GM19372 (cell line): ENCODE measurements around the gene IL23R.

Source experiments
- ATAC-seq: cut with Tn5 transposase; IDR thresholded peaks from one replicate; pipeline ENCODE4 v1.9.1; 2021; ENCODE audit warnings: mild to moderate bottlenecking, low read depth, moderate library complexity; ENCODE audit not compliant: unreplicated experiment

Gene IL23R

DNA sequence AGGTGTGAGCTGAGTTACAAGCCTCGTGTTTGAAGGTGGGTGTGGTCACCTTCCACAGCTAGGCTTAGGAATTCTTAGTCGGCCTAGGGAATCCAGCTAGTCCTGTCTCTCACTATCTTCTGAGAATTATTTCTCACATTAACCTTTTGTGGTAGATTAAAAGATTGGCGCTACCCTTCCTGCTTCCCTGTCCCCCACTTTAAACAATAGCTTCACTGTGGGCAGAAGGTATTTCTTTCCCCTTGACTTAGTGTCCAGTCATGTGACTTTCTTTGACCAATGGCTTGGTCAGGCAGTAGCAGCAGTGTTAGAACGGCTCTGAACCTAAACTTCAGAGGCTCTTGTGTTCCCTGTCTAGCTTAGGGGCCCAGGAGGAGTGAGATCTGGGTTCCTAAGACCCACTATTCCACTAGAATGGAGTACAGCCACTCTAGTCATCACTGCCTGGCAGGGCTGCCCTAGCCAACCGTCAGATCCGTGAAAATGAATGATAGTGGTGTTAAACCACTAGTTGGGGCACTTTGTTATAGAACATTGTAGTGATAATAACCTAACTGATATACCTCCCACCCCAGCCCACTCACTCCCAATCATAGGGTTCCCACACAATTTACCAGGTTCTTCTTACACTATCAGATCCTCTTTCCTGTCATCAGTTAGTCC lies 17.6 kb upstream of the IL23R start:
- peak; percentile 9 for ATAC-seq

DNA sequence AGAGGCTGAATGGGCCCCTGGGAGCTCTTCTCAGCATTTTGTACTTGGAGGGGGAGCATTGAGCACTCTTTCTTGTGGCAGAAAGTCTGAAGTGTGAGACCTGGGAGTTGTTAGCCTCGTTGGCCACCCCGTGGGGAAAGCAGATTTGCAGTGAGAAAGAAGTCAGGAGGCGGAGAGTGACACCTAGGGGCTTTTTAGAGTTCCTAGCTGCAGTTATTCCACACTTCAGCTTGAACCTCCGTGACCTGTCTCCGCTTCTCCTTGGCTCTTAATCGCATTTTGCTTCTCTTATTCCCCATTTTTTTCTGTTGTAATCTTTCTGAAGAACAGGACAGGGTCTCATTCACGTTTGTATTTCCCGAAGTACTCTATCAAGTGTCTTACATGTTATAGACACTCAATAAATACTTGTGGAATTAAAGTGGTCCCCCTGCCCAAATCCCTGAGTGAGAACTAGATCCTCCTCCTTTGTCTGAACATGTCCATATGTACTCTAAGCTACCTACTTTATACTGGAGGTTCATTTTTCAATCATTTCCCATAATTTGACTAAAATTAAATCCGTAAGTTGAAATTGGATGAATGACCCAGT lies 17.0 kb upstream of the IL23R start:
- peak; percentile 84 for ATAC-seq

DNA sequence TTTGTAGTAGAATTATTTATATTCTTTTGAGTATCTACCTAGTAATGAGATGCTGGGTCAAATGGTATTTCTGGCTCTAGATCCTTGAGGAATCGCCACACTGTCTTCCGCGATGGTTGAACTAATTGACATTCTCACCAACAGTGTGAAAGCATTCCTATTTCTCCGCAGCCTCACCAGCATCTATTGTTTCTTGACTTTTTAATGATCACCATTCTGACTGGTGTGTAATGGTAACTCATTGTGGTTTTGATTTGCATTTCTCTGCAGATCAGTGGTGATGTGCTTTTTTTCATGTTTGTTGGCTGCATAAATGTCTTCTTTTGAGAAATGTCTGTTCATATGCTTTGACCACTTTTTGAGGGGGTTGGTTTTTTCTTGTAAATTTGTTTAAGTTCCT lies 15.3 kb upstream of the IL23R start:
- no peak for ATAC-seq

DNA sequence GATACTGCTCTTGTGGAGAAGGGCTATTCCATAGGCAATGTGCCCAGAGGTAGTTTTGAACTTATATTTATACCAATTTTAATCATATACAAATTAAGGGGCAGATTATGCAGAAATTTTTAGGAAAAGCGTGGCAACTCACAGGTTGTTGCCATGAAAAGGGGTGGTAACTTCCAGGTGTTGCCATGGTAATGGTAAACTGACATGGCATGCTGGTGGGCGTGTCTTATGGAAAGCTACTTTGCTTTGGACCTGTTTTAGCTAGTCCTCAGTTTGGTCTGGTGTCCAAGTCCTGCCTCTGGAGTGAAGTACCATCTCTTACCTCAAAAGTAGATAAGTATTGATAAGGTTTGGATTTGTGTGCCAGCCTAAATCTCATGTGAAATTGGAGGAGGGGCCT lies 7.9 kb upstream of the IL23R start:
- ATAC-seq = no peak

DNA sequence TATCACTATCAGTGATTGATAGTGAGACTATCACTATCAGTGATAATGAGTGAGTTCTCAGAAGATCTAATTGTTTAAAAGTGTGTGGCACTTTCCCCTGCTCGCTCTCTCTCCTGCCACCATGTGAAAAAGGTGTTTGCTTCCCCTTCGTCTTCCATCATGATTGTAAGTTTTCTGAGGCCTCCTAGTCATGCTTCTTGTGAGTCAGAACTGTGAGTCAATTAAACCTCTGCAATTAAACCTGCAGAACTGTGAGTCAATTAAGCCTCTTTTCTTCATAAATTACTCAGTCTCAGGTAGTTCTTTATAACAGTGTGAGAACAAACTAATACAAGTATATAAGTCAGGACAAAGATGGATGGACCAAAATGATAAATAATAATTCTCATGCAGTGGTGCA lies 7.0 kb upstream of the IL23R start:
- no peak for ATAC-seq

DNA sequence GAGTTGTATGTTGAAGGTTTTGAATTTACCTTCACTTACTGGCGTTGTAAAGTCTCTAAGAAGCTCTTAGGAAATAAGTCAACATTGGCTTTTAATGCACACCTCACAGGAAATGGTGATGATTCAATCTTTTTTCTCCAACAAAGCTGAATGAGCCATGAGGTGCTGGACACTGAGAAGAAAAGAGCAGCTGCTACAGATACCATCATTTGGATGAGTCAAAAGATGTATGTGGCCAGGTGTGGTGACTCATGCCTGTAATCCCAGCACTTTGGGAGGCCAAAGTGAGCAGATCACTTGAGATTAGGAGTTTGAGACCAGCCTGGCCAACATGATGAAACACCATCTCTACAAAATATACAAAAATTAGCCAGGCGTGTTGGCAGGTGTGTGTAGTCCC lies 3.3 kb upstream of the IL23R start:
- no peak for ATAC-seq

DNA sequence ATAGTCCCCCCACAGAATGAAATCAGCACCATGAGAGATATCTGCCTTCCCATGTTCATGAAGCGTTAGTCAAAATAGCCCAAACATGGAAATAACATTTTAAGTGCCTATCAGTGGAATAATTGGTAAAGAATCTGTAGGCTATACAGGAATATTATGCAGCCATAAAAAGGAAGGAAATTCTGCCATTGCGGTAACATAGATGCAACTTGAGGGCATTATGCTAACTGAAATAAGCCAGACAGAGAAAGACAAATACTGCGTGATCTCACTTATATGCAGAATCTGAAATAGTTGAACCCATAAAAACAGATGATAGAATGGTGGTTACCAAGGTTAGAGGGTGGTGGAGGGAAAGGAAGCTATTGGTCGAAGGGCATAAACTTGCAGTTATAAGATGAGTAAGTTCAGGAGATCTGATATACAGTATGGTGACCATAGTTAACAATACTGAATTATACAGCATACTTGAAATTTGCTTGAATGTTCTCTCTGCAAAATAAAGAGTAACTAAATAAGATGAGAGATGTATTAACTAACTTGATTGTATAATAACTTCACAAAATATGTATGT lies 699 bp upstream of the IL23R start:
- ATAC-seq = no peak

DNA sequence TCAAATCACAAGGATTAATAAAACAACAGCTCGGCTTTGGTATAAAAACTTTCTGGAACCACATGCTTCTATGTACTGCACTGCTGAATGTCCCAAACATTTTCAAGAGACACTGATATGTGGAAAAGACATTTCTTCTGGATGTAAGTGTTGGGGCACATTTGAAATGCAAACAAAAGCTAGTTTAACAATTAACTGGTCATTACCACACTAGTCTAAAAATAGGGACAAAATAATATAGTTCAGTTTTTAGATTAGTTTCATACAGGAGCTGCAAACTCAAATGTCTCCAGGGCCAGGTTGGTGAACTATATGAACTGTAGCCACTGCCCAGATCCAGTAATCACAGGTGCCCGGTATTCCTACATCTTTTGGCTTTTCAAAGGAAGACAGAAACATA lies 3.2 kb downstream of the IL23R start:
- no peak for ATAC-seq

DNA sequence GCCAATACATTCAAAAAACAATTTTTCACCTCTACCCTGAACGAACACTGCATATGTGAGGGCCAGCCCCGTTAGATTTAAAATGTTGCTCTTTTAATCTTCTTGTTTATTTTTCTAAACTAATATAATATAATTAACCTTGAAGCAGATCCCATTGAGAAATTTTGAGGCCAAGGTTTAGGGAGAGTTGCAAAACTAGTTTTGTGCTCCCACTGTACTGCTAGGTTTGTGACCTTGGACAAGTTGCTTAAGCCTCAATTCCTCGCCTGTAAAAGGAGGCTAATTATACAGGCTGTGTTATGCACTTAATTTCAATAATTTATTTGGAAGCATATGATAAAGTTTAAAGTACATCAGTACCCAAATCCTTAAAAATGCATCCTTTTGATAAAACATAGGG lies 3.7 kb downstream of the IL23R start:
- ATAC-seq = no peak

GRCh38 chr1:67170751-67171573 lies 4.7 kb downstream of the IL23R start:
- ATAC-seq = no peak

DNA sequence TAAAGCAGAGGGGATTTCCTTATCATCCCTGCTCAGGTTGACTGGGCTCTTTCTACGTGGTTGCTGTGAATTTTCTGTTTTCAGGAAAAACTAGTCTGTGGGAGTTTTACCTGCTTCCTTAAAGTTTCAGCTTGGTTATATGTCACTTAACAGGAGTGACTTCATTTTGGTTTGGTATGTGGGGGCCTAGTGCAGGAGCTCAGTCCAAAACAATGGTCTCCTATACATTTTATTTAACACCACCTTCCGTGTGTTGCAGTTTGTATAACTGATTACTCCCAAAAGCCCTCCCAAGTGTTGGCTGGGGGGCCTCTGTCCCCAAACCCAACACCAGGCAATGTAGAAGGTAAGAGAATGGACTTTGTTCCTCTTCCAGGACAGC lies 5.3 kb downstream of the IL23R start:
- no peak for ATAC-seq

DNA sequence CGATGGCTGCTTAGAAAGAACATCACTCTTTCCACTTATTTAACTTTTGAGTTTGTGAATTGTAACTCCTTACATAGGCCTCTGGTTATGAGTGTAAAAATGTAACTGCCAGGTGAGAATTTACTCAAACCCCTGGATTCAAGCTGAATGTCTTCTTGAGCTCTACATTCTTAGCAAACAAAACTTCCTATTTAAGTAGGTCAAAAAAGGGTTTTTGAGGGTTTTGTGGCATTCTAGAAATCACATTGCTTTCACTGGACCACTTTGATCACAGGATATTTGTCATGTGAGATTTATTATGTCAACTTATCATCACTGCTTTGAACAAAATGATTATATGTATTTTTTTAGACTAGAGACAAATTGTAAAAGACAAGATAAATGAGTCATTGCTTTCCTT lies 5.7 kb downstream of the IL23R start:
- no peak for ATAC-seq

- ATAC-seq = no peak
These were observed 7.7 kb downstream of the IL23R start for GRCh38 chr1:67173988-67174387.

- ATAC-seq = peak; percentile 53
These were observed 8.5 kb downstream of the IL23R start for GRCh38 chr1:67174716-67175284.

GRCh38 chr1:67175530-67176087 lies 9.4 kb downstream of the IL23R start:
- ATAC-seq = no peak

DNA sequence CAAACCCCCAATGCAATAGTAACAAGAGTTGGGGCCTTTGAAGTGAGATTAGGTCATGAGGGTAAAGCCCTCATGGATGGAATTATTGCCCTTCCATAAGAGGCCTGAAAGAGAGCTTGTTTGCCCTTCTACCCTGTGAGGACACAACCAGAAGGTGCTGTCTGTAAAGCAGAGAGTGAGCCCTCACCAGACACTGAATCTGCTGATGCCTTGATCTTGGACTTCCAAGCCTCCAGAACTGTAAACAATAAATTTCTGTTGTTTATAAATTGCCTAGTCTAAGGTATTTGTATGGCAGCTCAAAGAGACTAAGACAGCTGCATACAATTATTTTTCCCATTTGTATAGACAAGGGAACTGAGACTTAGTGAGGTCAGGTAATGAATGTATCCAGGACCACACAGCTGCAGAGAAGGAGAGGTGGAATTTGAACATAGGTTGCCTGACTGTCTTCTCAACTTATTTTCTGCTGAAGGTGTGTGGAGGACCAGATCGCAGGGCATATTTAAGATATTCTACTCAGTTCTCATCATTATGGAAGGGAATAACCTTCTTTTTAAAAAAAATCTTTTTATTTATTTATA lies 18.7 kb downstream of the IL23R start:
- ATAC-seq = no peak

- ATAC-seq = no peak
These were observed 21.9 kb downstream of the IL23R start for GRCh38 chr1:67188137-67188536.

- ATAC-seq = no peak
These were observed 23.7 kb downstream of the IL23R start for GRCh38 chr1:67189953-67190352.

- no peak for ATAC-seq
These were observed 24.2 kb downstream of the IL23R start for GRCh38 chr1:67190410-67190809.

DNA sequence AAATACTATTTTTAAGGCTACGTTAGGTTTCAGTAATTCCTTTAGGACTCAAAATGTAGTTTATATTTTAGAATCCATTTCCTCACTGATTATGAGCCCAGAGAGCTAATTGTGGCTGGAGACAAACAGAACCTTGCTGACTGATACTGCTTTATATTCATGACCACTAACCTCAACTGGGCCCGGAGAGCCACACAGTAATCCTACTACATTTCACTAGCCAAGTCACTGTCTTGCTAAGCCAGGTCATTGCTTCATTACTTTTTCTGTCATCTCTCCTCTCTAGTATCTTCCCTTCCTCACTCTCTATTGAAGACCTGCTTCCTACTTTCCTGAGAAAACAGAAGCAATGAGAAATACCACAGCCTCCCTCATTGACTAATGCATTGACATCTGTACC lies 24.7 kb downstream of the IL23R start:
- no peak for ATAC-seq
